Adrenal gland (tissue), 12 donors: ENCODE data around the gene GRIA1. TPM values are rescaled to one million over a fixed set of nuclear protein-coding genes. Genes with fewer than 3 reads are reported as not detected.

Experiments used
- DNase-seq, 7 donors: peaks; one replicate each; pipeline ENCODE4 v3.0.0-alpha.2; 2019 to 2020
- H3K27ac ChIP-seq, 5 donors: fragments of 200-600 bp; sonication (generic) in 4 of 5; 1 replicate in 3 of 5; 2 replicates in 2 of 5; pipeline versions ENCODE4 v1.5.1 to v1.8.0; 2016 to 2020; ENCODE audit warnings: mild to moderate bottlenecking in 1 of 5
- H3K27me3 ChIP-seq: fragments of 200-600 bp; 2 replicates; pipeline ENCODE4 v1.8.0; 2021
- H3K36me3 ChIP-seq, 2 donors: fragments of 200-600 bp; replicated peaks in 1 of 2; 1 replicate in 1 of 2; 2 replicates in 1 of 2; pipeline versions ENCODE4 v1.5.1 to v1.8.0; 2018 to 2022
- H3K4me1 ChIP-seq, 2 donors: fragments of 200-600 bp; replicated peaks in 1 of 2; 1 replicate in 1 of 2; 2 replicates in 1 of 2; pipeline versions ENCODE4 v1.5.1 to v1.8.0; 2018 to 2021
- H3K4me3 ChIP-seq, 4 donors: fragments of 200-600 bp; sonication (generic) in 3 of 4; one replicate each; pipeline ENCODE4 v1.5.1; 2016 to 2018
- H3K9me3 ChIP-seq, 3 donors: fragments of 200-600 bp; sonication (generic) in 1 of 3; replicated peaks in 1 of 3; 1 replicate in 2 of 3; 2 replicates in 1 of 3; pipeline versions ENCODE4 v1.5.1 to v1.8.0; 2016 to 2021
- CTCF ChIP-seq, 6 experiments: fragments of 450-650 bp in 4 of 6; fragments of 200-600 bp in 2 of 6; sonication (generic) in 1 of 6; IDR thresholded peaks; 1 replicate in 5 of 6; 2 replicates in 1 of 6; pipeline versions ENCODE4 v1.5.1 to v1.8.0; 2016 to 2021; ENCODE audit warnings: antibody characterized with exemption in 6 of 6, mild to moderate bottlenecking in 2 of 6, moderate library complexity in 1 of 6
- POLR2A ChIP-seq, 2 donors: fragments of 450-650 bp; IDR thresholded peaks; one replicate each; pipeline ENCODE4 v1.6.1; 2017; ENCODE audit warnings: antibody characterized with exemption in 2 of 2, mild to moderate bottlenecking in 2 of 2, moderate library complexity in 1 of 2
- WGBS, 4 donors: extraction: QIAGEN DNeasy Blood & Tissue Kit in 2 of 4; methylation state at CpG; one replicate each; pipeline versions ENCODE4 v1.1.5 to v1.1.7; 2013 to 2017; 5-methylcytosine and 5-hydroxymethylcytosine counted together
- intact Hi-C, 2 donors: fragments of 100-400 bp; cut with DNase I; formaldehyde crosslinking; loops; one replicate each; pipeline versions ENCODE4 v1.14.1 to v1.15.0; 2022 to 2023
- polyA plus RNA-seq, 3 donors: library from polyadenylated mRNA; stranded (reverse); fragments of 200-250 nt in 2 of 3; fragments of 350-450 nt in 1 of 3; fragmentation: Illumina TruSeq in 1 of 3; extraction: RNeasy Lipid Tissue Mini Kit (QIAGEN cat#74804) in 1 of 3; gene quantifications; one replicate each; pipeline ENCODE4 v1.2.3, GENCODE V29; 2013 to 2014
- total RNA-seq, 9 donors: library from RNA; depleted of rRNA in 4 of 9; stranded (reverse); fragments of >200 nt in 4 of 9; fragments of 120-200 nt in 1 of 9; fragmentation: NEBNext Ultra II Directional in 1 of 9; extraction: Animal tissue kit (Norgen Biotek cat#: 25700) in 1 of 9; gene quantifications; one replicate each; pipeline versions ENCODE4 v1.1.0 to v1.2.4, GENCODE V29; 2013 to 2023
- donor health status: healthy with polysubstance abuse.
- donor health status: Bipolar disorder and iron deficiency.
- donor health status: DM: yes; HTN: yes; CAD: no.
- donor health status: DM: no; HTN: no; CAD: no.
- donor health status: DM: no; HTN: no; CAD: no.
- donor health status: DM: yes; HTN: yes; CAD: no.

GRIA1 gene
- total and polyA plus RNA-seq, 12 donors, result 0.12 to 2.3 (median 0.86) TPM

GRCh38 chr5:153594785-153595184 is 104.3 kb downstream of the GRIA1 start:
- Histone ChIP-seq H3K36me3 (no peaks in the 10 kb centered on the region), H3K27ac (no peak overlapping the region), H3K9me3 (no peaks in the 10 kb centered on the region), H3K4me1 (peaks cover 11 to 12% of the 10 kb centered on the region in 2 donors), H3K27me3 (no peaks in the 10 kb centered on the region), H3K4me3 (no peak overlapping the region)
- DNase-seq, result no peak
- TF ChIP-seq CTCF (IDR thresholded peaks at IDR 0.05), result no peak
- no peak for TF ChIP-seq POLR2A (IDR thresholded peaks at IDR 0.05)
- intact Hi-C loops, result no loop called here

- Histone ChIP-seq H3K36me3 (no peaks in the 10 kb centered on the region), H3K27ac (no peak overlapping the region), H3K4me3 (no peak overlapping the region), H3K9me3 (no peaks in the 10 kb centered on the region), H3K4me1 (no peaks in the 10 kb centered on the region), H3K27me3 (no peaks in the 10 kb centered on the region)
- no peak for DNase-seq
- no peak for TF ChIP-seq CTCF (IDR thresholded peaks at IDR 0.05)
- TF ChIP-seq POLR2A (IDR thresholded peaks at IDR 0.05), result no peak
- intact Hi-C loops, result no loop called here
Observed at GRCh38 chr5:153598099-153598498, 107.6 kb downstream of the GRIA1 start.

- no peak overlapping the region for H3K27ac ChIP-seq
- no peak overlapping the region for H3K4me3 ChIP-seq
- H3K36me3 ChIP-seq, result no peaks in the 10 kb centered on the region
- intact Hi-C loops, result no loop called here
- no peak for DNase-seq
- H3K27me3 ChIP-seq, result no peaks in the 10 kb centered on the region
- no peaks in the 10 kb centered on the region for H3K4me1 ChIP-seq
- no peaks in the 10 kb centered on the region for H3K9me3 ChIP-seq
- no peak for TF ChIP-seq POLR2A (IDR thresholded peaks at IDR 0.05)
- no peak for TF ChIP-seq CTCF (IDR thresholded peaks at IDR 0.05)
- WGBS, 4 donors, result 86 to 95% (median 88%) methylated on average over 1 of the region's 1 CpG
Observed at GRCh38 chr5:153601377-153601776, 110.9 kb downstream of the GRIA1 start.

GRCh38 chr5:153605386-153605785 is 114.9 kb downstream of the GRIA1 start:
- WGBS, 4 donors, result 57 to 74% (median 68%) methylated on average over 1 of the region's 1 CpG
- intact Hi-C loops, result no loop called here
- no peak overlapping the region for H3K4me3 ChIP-seq

More at GRCh38 chr5:153605386-153605785, 114.9 kb downstream of the GRIA1 start:
- Histone ChIP-seq H3K36me3 (no peaks in the 10 kb centered on the region), H3K27me3 (no peaks in the 10 kb centered on the region), H3K27ac (no peak overlapping the region), H3K4me1 (no peaks in the 10 kb centered on the region), H3K9me3 (no peaks in the 10 kb centered on the region)
- no peak for TF ChIP-seq POLR2A (IDR thresholded peaks at IDR 0.05)
- no peak for TF ChIP-seq CTCF (IDR thresholded peaks at IDR 0.05)
- DNase-seq, result no peak
